ENCODE data around the gene ARPP21.

The ARPP21 gene

GRCh38 chr3:35737934-35738706 lies 98.8 kb downstream of the ARPP21 start:
- DNase-seq, result no peak

GRCh38 chr3:35739181-35739809 lies 100.0 kb downstream of the ARPP21 start:
- no peak for DNase-seq

- DNase-seq, result no peak
Observed at GRCh38 chr3:35739964-35740527, 100.7 kb downstream of the ARPP21 start.

- no peak for DNase-seq
Observed at GRCh38 chr3:35743218-35743617, 103.9 kb downstream of the ARPP21 start.

- DNase-seq, result no peak
Observed at GRCh38 chr3:35744419-35744818, 105.1 kb downstream of the ARPP21 start.

GRCh38 chr3:35745351-35745750 lies 106.0 kb downstream of the ARPP21 start:
- DNase-seq, result peak; percentile 6

- DNase-seq, result no peak
Observed at GRCh38 chr3:35745802-35746484, 106.6 kb downstream of the ARPP21 start.

- DNase-seq, result no peak
Observed at GRCh38 chr3:35746492-35746891, 107.2 kb downstream of the ARPP21 start.

- DNase-seq, result no peak
Observed at GRCh38 chr3:35748144-35748543, 108.8 kb downstream of the ARPP21 start.

- DNase-seq, result no peak
Observed at GRCh38 chr3:35751207-35751606, 111.9 kb downstream of the ARPP21 start.

- no peak for DNase-seq
Observed at GRCh38 chr3:35757991-35758757, 118.8 kb downstream of the ARPP21 start.

GRCh38 chr3:35760146-35760545 lies 120.8 kb downstream of the ARPP21 start:
- no peak for DNase-seq

GRCh38 chr3:35761311-35761710 lies 122.0 kb downstream of the ARPP21 start:
- DNase-seq, result no peak

GRCh38 chr3:35772381-35773015 lies 133.2 kb downstream of the ARPP21 start:
- no peak for DNase-seq

- no peak for DNase-seq
Observed at GRCh38 chr3:35773417-35773816, 134.1 kb downstream of the ARPP21 start.

GRCh38 chr3:35776346-35776745 lies 137.0 kb downstream of the ARPP21 start:
- no peak for DNase-seq

- no peak for DNase-seq
Observed at GRCh38 chr3:35777065-35777464, 137.7 kb downstream of the ARPP21 start.

GRCh38 chr3:35777563-35778554 lies 138.5 kb downstream of the ARPP21 start:
- no peak for DNase-seq

GRCh38 chr3:35779611-35780010 lies 140.3 kb downstream of the ARPP21 start:
- no peak for DNase-seq

GRCh38 chr3:35780800-35781199 lies 141.5 kb downstream of the ARPP21 start:
- no peak for DNase-seq

GRCh38 chr3:35781558-35781957 lies 142.2 kb downstream of the ARPP21 start:
- no peak for DNase-seq
